Astrocyte (in vitro differentiated cells and primary cell): ENCODE results near the gene RAD51AP2. TPM values are rescaled to one million over a fixed set of nuclear protein-coding genes. Genes with fewer than 3 reads are reported as not detected.
"Not testable (repeated sequence)": the region's sequence is repeated elsewhere in the genome, so short reads cannot be mapped to it uniquely, and the experiment has no call there.

Source experiments
- DNase-seq: peaks from one replicate; pipeline ENCODE4 v3.0.0-alpha.2; 2010; ENCODE audit warnings: low read depth
- FAIRE-seq: peaks from 2 replicates; lab custom pipeline; 2011; peaks lifted over from hg19 to GRCh38; lab: Jason Lieb, UNC
- H2AFZ ChIP-seq: 2 replicates; pipeline ENCODE4 v1.6.0; 2012; ENCODE audit warnings: low read depth, low read length, inconsistent platforms
- H3K27ac ChIP-seq: 2 replicates; pipeline ENCODE4 v1.5.1; 2011; ENCODE audit warnings: low read depth, low read length, inconsistent platforms
- H3K27me3 ChIP-seq: 2 replicates; pipeline ENCODE4 v1.6.0; 2011; ENCODE audit warnings: low read length, inconsistent platforms; ENCODE audit not compliant: insufficient read depth
- H3K36me3 ChIP-seq: 2 replicates; pipeline ENCODE4 v1.5.1; 2011; ENCODE audit warnings: low read length, inconsistent platforms; ENCODE audit not compliant: insufficient read depth
- H3K4me1 ChIP-seq: 2 replicates; pipeline ENCODE4 v1.5.1; 2011; ENCODE audit warnings: low read length, inconsistent platforms; ENCODE audit not compliant: insufficient read depth
- H3K4me2 ChIP-seq: 2 replicates; pipeline ENCODE4 v1.6.0; 2012; ENCODE audit warnings: low read length, inconsistent platforms
- H3K4me3 ChIP-seq: 2 replicates; pipeline ENCODE4 v1.5.1; 2011; ENCODE audit warnings: low read depth, mild to moderate bottlenecking, low read length, inconsistent platforms; ENCODE audit not compliant: insufficient read depth
- H3K79me2 ChIP-seq: 2 replicates; pipeline ENCODE4 v1.6.0; 2012; ENCODE audit warnings: mild to moderate bottlenecking, low read length, inconsistent platforms; ENCODE audit not compliant: insufficient read depth
- H3K9ac ChIP-seq: 2 replicates; pipeline ENCODE4 v1.6.0; 2012; ENCODE audit warnings: mild to moderate bottlenecking, low read length, inconsistent platforms
- H3K9me3 ChIP-seq: 2 replicates; pipeline ENCODE4 v1.5.1; 2012; ENCODE audit warnings: low read depth, mild to moderate bottlenecking, low read length, inconsistent platforms; ENCODE audit not compliant: insufficient read depth
- H4K20me1 ChIP-seq: 2 replicates; pipeline ENCODE4 v1.6.0; 2012; ENCODE audit warnings: low read length, inconsistent platforms; ENCODE audit not compliant: insufficient read depth
- H3K27ac Mint-ChIP-seq: one replicate; pipeline ENCODE4 v1.8.0; 2021; ENCODE audit warnings: mild to moderate bottlenecking, mixed read lengths; ENCODE audit not compliant: unreplicated experiment
- H3K27me3 Mint-ChIP-seq: one replicate; pipeline ENCODE4 v1.8.0; 2021; ENCODE audit warnings: low read depth, mixed read lengths; ENCODE audit not compliant: unreplicated experiment
- H3K36me3 Mint-ChIP-seq: one replicate; pipeline ENCODE4 v1.8.0; 2021; ENCODE audit warnings: low read depth, mixed read lengths; ENCODE audit not compliant: unreplicated experiment
- H3K4me1 Mint-ChIP-seq: one replicate; pipeline ENCODE4 v1.8.0; 2021; ENCODE audit warnings: low read depth, mixed read lengths; ENCODE audit not compliant: unreplicated experiment
- H3K4me3 Mint-ChIP-seq: one replicate; pipeline ENCODE4 v1.8.0; 2021; ENCODE audit warnings: mild to moderate bottlenecking, moderate library complexity, mixed read lengths; ENCODE audit not compliant: unreplicated experiment
- H3K9me3 Mint-ChIP-seq: one replicate; pipeline ENCODE4 v1.8.0; 2021; ENCODE audit warnings: mild to moderate bottlenecking, mixed read lengths; ENCODE audit not compliant: unreplicated experiment
- CTCF ChIP-seq: IDR thresholded peaks from 2 replicates; pipeline ENCODE4 v1.5.1; 2011; ENCODE audit warnings: low read depth, mild to moderate bottlenecking, inconsistent platforms, low read length, moderate library complexity; ENCODE audit not compliant: insufficient read depth
- EZH2 ChIP-seq: IDR thresholded peaks from 2 replicates; pipeline ENCODE4 v1.6.1; 2012; ENCODE audit warnings: mild to moderate bottlenecking, low read length, inconsistent platforms; ENCODE audit not compliant: insufficient read depth
- total RNA-seq: library from RNA; stranded (reverse); gene quantifications from 2 replicates; pipeline ENCODE4 v1.2.1, GENCODE V29; 2021

RAD51AP2 gene
- total RNA-seq, 1 donor from 2014 or later: not detected

GRCh38 chr2:17495590-17495989 is 22.6 kb downstream of the RAD51AP2 start:
- Histone ChIP-seq H3K4me2 (no peak overlapping the region), H4K20me1 (no peaks in the 10 kb centered on the region), H3K27ac (no peak overlapping the region), H2AFZ (no peak overlapping the region), H3K36me3 (no peaks in the 10 kb centered on the region), H3K27me3 (no peaks in the 10 kb centered on the region), H3K4me3 (no peak overlapping the region), H3K79me2 (no peaks in the 10 kb centered on the region), H3K9me3 (no peaks in the 10 kb centered on the region), H3K9ac (no peak overlapping the region), H3K4me1 (no peaks in the 10 kb centered on the region)
- no peak overlapping the region for H3K4me3 Mint-ChIP-seq
- FAIRE-seq: no peak
- TF ChIP-seq CTCF (no peak), EZH2 (no peak)
- no peak overlapping the region for H3K27ac Mint-ChIP-seq
- H3K9me3 Mint-ChIP-seq: no peaks in the 10 kb centered on the region
- DNase-seq: no peak
- no peaks in the 10 kb centered on the region for H3K27me3 Mint-ChIP-seq
- no peaks in the 10 kb centered on the region for H3K4me1 Mint-ChIP-seq
- no peaks in the 10 kb centered on the region for H3K36me3 Mint-ChIP-seq

GRCh38 chr2:17490165-17490564 is 28.1 kb downstream of the RAD51AP2 start:
- H3K79me2 ChIP-seq, H3K9me3 Mint-ChIP-seq, H3K27me3 ChIP-seq, H3K4me3 ChIP-seq, H3K4me1 Mint-ChIP-seq, H3K27me3 Mint-ChIP-seq, H3K4me1 ChIP-seq, H3K4me3 Mint-ChIP-seq, H3K36me3 ChIP-seq, FAIRE-seq, H3K4me2 ChIP-seq, H3K27ac ChIP-seq, H3K27ac Mint-ChIP-seq, H3K36me3 Mint-ChIP-seq, DNase-seq, H2AFZ ChIP-seq, H3K9me3 ChIP-seq, H4K20me1 ChIP-seq, H3K9ac ChIP-seq: not testable (repeated sequence)

- DNase-seq, H3K27me3 ChIP-seq, H3K4me2 ChIP-seq, H3K9me3 Mint-ChIP-seq, H3K27me3 Mint-ChIP-seq, H3K4me1 ChIP-seq, FAIRE-seq, H3K36me3 ChIP-seq, H2AFZ ChIP-seq, H3K9me3 ChIP-seq, H3K36me3 Mint-ChIP-seq, H3K27ac Mint-ChIP-seq, H3K4me3 ChIP-seq, H3K4me1 Mint-ChIP-seq, H3K79me2 ChIP-seq, H3K4me3 Mint-ChIP-seq, H4K20me1 ChIP-seq, H3K9ac ChIP-seq, H3K27ac ChIP-seq: not testable (repeated sequence)
These were observed 29.6 kb downstream of the RAD51AP2 start for GRCh38 chr2:17488610-17489009.

- no peak overlapping the region for H3K4me2 ChIP-seq
- H3K9me3 ChIP-seq: no peaks in the 10 kb centered on the region
- no peak for TF ChIP-seq CTCF
- no peak for TF ChIP-seq EZH2
- H3K4me3 ChIP-seq: no peak overlapping the region
- DNase-seq (no peak), FAIRE-seq (no peak)
- no peak overlapping the region for H3K27ac Mint-ChIP-seq
- no peaks in the 10 kb centered on the region for H3K4me1 ChIP-seq
- no peaks in the 10 kb centered on the region for H3K36me3 Mint-ChIP-seq
- no peaks in the 10 kb centered on the region for H3K27me3 Mint-ChIP-seq
- H3K79me2 ChIP-seq: no peaks in the 10 kb centered on the region
- H3K36me3 ChIP-seq: no peaks in the 10 kb centered on the region
- no peak overlapping the region for H3K4me3 Mint-ChIP-seq
- no peak overlapping the region for H2AFZ ChIP-seq
- H3K27me3 ChIP-seq: no peaks in the 10 kb centered on the region
- no peaks in the 10 kb centered on the region for H4K20me1 ChIP-seq
- no peaks in the 10 kb centered on the region for H3K9me3 Mint-ChIP-seq
- peaks cover 8% of the 10 kb centered on the region for H3K4me1 Mint-ChIP-seq
- no peak overlapping the region for H3K27ac ChIP-seq
- no peak overlapping the region for H3K9ac ChIP-seq
These were observed 34.7 kb downstream of the RAD51AP2 start for GRCh38 chr2:17483496-17483895.
